ENCODE data around the gene HLTF.
A peak's percentile ranks its signal among the peaks of the same experiment; 100 is the strongest.

HLTF gene

DNA sequence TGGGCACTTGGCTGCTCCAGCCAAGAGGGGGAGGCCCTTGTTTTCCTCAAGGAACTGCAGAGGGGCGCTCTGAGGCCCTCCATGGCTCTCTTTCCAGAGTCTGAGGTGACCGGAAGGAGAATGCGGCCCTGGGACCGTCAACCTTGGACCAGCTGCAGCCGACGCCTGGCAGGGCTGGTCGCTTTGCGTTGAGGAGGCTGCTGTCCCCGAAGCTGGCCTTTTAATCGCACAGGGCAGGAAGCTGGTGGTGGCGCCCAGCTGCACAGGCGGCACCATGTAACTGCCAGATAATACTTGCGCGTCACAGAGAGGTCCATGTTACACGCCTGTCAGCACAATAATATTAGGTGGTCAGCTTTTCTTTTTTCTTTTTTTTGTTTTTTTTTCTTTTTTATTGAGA lies 875 bp upstream of the HLTF start:
- DNase-seq = no peak

DNA sequence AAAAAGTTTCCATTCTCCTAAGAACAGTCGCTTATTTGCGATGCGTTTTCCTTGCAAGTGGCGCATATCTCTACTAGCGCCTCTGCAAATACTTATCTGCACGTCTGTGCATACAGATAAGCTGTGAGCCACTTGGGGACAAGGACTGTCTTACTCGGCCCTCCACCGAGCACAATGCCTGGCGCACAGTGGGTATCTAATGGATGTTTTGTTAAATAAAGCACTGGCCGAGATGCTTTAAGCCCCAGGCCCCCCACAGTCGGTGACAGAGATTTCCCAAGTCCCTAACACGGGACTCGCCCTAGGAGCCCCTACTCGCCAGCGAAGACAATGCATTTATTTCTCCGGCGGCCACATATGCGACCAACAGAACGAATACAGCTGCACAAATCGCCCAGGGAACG lies 503 bp downstream of the HLTF start:
- DNase-seq = peak; percentile 9

DNA sequence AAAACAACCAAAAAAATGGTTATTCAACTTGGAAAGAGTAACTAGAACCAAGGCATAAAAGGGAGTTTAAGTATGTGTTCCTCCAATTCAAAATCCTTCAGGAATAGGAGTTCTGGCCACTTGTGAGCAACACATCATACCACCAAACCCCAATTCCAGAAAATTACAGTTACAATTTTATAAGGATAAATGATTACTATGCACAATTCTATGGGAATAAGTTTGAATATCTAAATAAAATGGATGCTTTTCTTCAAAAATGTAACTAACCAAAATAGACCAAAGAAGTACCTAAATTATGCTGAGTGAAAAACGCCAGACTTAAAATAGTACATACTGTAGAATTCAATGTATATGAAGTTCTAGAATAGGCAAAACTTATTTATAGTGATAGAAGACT lies 4.6 kb downstream of the HLTF start:
- DNase-seq = no peak

DNA sequence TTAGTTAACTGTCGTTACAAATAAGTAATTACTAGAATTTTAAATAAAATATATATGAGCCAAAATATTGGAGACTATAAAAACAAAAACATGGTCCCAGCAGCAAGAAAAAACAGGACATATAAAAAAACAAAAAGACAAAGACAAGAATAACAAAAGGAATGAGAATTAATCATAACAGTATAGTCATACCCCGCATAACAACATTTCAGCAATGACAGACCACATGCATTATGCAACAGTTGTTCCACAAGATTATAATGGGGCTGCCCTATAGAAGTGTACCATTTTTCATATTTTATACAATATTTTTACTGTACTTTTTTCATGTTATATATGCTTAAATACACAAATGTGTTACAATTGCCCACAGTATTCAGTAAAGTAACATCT lies 5.6 kb downstream of the HLTF start:
- DNase-seq = no peak

DNA sequence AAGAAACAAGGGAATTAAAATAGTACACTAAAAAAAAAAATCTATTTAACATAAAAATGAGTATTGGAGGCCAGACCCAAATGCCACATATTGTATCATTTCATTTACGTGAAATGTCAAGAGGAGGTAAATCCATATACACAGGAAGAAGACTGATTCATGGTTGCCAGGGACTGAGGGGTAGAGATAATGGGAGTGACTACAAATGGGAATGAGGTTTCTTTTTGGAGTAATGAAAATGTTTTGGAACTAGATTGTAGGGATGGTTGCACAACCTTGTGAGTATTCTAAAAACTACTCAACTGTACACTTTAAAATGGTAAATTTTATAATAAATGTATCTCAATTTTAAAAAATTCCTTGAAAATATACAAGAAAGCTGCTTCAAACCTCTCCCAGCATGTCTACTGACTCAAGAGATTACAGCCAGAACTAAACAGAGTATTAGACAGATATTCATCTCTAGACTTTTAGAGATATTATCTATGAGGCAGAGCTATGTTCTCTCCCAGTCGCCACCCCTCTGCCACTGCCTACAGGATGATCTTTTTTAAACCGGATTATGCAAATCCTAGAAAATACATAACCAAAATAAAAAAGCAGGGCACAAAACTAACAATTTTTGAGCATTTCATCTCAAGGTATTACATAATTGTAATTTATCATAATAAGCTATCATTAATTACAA lies 6.2 kb downstream of the HLTF start:
- no peak for DNase-seq

DNA sequence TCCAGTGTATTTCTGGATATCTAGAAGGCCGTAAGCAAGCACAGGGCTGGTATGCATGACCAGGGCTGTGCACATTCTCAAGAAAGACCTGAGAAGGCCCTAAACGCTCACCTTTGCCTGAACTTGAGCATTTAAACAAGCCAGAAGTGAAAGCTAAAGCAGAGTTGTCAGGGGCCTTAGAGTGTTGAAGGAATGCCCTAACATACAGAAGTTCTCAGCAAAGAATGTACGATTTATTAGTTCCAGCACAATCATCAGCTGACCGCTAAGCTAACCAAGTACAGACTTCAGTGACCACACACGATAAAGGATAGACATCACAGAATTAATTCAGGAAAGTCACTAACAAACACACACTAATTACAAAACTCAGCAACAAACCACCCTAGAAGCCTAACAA lies 8.7 kb downstream of the HLTF start:
- no peak for DNase-seq

DNA sequence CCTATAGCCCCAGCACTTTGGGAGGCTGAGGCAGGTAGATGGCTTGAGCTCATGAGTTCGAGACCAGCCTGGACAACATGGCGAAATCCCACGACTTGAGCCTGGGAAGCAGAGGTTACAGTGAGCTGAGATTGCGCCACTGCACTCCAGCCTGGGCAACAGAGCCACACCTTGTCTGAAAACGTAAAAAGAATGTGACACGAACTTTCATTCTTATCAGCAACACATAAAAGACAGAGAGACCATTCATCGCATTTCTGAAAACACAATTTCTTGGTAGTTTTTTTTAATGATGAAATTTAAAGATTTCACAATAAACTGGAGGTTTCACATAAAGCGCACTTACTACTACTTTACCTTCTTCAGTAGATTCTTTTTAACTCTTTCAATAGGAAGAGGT lies 18.4 kb downstream of the HLTF start:
- DNase-seq = no peak

DNA sequence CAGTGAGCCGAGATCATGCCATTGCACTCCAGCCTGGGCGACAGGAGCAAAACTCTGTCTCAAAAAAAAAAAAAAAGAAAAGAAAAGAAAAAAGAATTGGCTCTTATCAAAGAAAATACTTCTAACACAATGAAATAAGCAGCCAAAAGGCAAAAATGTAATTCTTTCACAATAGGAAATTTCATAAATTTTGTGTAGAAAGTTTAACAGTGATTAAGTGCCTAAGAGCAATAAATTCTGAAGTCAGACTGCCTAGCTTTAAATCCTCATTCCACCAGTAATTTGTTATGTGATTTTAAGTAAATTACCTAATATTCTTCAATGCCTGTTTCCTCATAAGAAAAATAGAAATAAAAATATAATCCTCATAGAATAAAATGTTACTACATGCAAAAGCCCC lies 24.6 kb downstream of the HLTF start:
- DNase-seq = no peak

DNA sequence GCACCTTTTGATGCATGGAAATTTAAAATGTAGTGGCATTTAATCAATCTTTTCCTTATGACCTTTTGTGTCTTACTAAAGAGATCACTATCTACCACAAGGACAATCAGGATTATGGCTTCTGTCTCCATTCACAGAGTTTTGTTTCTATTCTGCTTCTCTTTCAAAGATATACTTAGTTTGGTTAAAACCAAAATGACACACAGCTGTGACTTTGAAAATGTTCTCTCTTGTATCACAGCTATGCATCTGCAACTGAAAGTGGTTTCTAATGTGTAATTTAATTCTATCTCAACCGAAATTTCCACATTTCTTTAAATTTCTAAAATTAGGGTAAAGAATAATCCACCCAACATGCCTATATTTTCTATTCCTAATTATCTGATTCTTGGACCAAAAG lies 27.7 kb downstream of the HLTF start:
- no peak for DNase-seq

DNA sequence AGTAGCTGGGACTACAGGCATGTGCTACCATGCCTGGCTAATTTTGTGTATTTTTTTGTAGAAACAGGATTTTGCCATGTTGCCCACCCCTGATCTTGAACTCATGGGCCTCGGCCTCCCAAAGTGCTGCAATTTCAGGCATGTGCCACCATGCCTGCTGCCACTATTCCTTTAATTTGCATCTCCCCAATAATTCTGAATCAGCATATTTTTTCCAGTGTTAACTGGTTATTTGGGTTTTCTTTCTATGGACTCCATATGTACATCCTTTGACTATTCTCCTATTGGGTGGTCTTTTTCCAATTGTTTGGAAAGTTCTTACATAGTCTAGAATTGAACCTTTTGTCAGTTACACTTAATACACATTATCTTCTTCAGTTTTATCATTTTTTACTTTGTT lies 28.1 kb downstream of the HLTF start:
- no peak for DNase-seq

DNA sequence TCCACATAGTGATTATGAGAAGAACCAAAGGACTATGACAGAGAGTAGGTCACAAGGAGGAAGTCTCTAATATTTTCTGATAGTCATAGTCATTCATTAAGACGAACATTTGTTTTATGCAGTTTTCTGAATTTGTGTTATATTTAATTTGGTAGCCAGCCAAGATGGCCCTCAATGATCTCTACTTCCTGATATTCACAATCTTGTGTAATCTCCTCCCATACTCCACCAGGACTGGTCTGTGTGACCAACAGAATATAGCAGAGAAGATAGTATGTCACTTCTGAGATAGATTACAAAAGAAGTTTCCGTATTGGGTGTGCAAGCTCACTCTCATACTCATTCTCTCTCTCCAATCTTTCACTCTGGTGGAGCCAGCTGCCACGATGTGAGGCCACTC lies 30.8 kb downstream of the HLTF start:
- DNase-seq = no peak

DNA sequence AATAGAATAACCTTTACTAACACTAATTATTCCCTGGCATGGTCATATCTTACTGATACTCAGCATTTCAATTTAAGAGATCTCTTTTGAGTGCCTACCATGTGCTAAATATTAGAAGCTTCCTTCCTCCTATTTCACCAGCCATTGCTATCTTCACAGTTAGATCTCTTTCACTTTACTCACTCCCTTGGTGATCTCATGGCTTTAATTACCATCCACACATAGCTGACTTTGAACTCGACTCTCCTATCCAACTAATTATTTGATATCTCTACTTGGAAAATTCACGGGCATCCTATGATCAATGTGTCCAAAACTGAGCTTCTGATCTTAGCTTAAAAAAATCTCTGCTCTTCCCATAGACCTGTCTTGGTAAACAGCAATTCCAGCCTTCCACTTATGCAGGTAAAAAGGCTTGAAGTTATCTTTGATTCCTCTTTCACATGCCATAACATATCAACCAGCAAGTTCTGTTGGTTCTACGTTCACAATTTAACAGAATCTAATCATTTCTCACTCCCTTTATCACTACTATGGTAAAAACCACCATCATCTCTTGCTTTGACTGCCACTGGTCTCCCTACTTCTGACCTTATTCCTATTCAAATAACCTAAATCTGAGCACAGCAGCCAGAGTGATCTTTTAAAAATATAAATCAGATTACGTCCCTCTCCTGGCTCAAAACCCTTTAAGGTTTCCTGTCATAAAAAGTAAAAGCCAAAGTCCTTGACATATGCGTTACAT lies 41.8 kb downstream of the HLTF start:
- no peak for DNase-seq

DNA sequence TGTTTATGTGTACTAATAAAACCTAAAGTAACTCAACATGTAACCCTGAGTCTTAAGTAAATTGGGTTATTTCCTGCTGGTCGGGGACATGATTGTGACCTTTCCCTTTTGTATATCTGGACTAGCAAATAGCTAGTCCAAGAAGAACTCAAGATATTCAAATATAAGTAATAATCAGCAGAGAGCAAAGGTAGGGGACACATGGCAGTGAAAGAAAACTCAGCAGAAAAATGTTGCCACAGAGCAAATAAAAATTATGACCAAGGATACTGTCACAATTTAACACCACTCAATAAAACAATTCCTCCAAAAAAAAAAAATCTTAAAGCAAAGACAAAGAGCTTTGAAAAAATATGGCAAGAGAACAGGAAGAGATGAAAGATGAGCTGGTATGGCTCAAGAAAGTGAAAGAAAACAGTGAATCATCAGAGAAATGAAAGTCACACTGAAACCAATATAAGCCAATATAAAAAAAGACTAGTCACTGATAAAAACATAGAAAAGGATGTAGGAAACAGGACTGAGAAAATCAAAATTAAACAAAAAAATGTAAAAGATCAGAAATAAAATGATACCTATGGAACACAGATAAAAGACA lies 43.4 kb downstream of the HLTF start:
- no peak for DNase-seq

DNA sequence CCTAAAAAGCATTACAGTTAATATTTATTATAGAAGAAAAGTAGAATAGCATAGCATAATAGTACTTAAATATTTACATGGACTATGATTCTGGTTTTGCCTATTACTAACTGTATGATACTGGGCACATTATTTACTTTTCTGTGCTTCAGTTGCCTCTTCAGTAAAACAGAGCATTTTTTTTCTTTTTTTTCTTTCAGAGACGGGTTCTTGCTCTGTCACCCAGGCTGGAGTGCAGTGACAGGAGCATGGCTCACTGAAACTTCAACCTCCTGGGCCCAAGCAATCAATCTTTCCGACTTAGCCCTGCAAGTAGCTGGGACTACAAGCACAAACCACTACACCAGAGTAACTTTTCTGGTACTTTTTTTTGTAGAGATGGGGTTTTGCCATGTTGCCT lies 48.0 kb downstream of the HLTF start:
- DNase-seq = no peak

DNA sequence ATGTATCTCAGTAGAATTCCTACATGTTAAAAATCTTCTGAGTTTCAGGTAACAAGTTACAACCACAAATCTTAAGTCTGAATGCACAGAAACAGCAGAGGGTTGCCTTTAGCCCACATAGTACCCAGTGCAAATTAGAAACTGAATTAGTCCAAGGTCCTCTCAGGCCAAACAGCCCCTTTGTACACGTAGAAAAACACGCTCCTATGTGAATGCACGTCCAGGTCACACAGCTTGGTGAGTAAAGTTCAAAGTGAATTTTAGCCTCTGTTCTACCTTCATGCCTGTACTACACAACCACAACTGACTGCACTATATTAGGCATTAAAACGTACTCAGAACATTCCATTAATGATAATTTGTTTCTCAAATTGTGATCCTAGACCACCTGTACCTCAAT lies 48.6 kb downstream of the HLTF start:
- no peak for DNase-seq

DNA sequence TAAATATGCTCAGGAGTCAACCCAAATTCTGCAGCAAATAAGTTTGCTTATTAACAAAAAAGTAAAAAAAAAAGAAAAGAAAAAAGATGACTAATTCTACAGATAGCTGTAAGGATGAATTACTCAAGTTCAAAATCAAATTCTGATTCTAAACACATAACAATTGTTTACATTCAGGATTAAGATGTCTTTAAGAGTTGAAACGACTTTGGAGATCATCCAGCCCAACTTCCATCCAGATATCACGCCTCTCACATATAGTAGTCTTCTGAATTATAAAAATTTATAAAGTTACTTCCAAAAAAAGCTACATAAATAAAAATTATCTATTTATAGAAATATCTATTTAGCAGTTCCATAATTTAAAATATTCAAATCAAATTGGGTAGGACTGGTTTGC lies 55.2 kb downstream of the HLTF start:
- DNase-seq = no peak

DNA sequence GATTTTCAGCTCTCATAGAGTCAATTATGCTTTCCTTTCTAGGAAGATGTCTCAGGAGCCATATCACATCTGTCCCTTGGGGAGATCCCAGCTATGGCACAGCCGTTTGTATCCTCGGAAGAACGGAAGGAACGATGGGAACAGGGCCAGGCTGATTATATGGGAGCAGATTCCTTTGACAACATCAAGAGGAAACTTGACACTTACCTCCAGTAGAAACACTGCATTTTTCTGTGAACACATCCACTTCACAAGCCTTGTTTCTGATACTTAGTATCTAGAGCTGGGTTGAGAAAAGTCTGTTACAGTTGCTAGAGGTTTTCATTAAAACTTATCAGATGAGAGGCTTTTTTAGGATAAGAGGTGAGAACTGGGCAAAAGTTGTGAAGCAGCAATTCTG lies 59.6 kb downstream of the HLTF start:
- DNase-seq = peak; percentile 26

DNA sequence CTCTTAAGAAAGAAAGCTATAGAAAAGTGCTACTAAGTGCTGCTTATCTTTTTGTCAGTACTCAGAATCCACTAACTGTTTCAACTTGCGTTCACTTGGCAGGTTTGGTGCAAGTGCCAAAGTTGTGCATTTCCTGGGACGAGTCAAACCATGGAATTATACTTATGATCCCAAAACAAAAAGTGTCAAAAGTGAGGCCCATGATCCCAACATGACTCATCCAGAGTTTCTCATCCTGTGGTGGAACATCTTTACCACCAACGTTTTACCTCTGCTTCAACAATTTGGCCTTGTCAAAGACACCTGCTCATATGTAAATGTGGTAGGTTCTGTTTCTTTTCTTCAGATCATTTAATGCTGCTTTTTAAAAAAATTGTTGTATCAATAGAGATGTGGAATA lies 62.4 kb downstream of the HLTF start:
- no peak for DNase-seq

DNA sequence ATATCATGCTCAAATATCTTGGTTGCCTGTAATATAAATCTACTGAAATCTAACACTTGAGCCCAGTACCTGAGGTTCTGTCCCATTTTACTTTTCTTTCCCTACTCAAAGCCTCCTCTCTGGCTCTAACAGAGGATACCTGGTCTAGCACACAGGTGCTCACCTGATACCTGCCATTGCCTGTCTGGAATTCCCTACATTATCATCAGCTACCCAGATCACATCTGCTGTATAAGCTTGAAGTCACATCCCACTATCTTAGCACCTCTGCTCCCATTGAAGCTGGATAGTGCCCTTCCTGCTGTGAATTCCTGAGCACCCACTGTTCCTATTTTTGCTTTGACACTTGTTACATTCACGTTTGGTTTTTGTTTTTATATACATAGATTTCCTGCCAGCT lies 64.5 kb downstream of the HLTF start:
- no peak for DNase-seq

DNA sequence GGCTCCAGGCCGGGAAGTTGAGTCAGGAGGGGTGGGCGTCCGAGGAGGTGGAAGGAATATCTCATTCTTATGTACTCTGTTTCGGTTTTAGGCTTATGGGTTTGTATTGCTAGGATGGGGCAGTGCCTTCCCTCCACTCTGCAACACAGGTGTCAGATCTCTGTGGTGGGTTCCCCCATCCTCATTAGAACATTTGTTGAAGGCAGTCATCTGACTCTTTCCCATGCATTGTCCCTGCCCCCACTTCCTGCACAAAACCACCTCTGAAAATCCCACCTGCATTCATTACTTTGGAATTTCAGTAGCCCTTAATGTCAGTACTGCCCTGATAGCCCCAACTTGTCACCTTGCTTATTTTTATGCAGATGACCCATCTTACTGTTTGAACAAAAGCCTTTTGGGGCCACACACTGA lies 65.5 kb downstream of the HLTF start:
- DNase-seq = no peak

DNA sequence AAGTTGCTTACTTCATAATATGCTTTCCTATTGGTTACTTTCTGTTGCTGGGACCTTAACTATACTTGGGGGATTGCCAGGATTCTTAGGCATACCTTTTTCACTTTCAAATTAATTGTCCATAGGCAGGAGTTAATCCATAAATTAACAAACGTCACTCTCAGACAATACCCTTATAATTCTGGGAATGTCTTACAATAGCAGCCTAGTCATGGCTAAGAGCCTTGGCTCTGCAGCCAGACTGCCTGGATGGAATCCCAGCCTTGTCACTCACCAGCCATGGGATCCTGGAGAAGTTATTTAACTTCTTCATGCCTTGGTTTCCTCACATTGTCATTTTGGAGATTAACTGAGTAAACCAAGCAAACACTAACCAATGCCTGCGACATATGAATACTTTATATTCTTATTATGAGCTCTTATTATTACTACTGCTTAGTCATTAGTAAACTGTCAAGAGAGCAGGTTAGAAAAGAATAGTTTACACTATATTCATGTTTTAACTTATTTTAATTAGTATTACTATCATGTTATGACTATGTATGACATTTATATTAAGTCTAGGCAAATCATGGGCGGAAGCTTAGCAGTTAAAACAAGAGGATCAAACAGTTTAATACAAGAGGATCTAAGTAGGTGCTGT lies 66.0 kb downstream of the HLTF start:
- DNase-seq = no peak

DNA sequence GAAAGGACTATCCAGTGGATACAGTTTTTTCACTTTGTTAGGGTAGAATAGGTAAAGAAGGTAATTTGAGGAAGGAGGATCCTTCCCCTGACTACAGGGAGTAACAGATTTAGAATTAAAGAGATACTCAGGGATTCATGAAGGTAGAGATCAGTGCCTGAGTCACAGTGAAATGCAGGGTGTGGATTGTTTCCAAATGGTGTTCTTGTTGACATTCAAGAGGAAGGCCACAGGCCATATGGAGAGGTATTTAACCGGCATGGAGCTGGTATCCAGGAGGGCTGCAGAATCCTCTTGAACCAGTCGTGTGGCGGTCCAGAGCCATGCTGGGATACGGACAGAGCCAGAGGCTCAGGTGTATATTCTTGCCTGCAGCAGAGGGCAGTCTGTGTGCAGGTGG lies 66.8 kb downstream of the HLTF start:
- no peak for DNase-seq

DNA sequence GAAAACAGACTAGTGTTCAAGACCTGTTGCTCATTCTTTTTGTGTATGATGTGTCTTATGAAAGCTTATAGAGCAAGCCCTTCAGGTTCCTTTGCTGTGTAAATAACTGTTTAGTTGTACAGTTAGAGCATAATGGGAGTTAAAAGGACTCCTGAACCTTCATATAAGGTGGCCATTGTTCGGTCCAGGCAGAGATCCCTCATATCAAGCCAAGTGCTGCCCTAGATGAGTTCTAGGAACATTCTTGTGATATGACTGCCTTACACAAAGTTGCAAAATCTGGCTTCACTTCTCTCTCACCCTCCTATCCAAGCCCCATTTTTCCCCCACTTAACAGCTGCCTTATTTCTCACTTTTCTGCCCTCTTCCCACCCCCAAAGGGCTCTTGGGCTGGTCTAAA lies 68.1 kb downstream of the HLTF start:
- no peak for DNase-seq
